H9 (cell line): ENCODE measurements around the gene SETD1A. TPM values are rescaled to one million over a fixed set of nuclear protein-coding genes. Genes with fewer than 3 reads are reported as not detected.

Experiments used
- DNase-seq: peaks from one replicate; pipeline ENCODE4 v3.0.0-alpha.2; 2017
- H2AFZ ChIP-seq: one replicate; pipeline ENCODE4 v1.6.1; 2013; ENCODE audit warnings: mild to moderate bottlenecking, low read length, control low read depth, moderate library complexity
- H2AK5ac ChIP-seq: 2 replicates; pipeline ENCODE4 v1.6.1; 2013; ENCODE audit warnings: low read length, control low read depth, mixed read lengths; ENCODE audit not compliant: insufficient read length
- H2BK120ac ChIP-seq: one replicate; pipeline ENCODE4 v1.6.1; 2013; ENCODE audit warnings: low read depth, mild to moderate bottlenecking, low read length, control low read depth, inconsistent platforms; ENCODE audit not compliant: poor library complexity, severe bottlenecking
- H2BK12ac ChIP-seq: 2 replicates; pipeline ENCODE4 v1.6.1; 2013; ENCODE audit warnings: low read length, control low read depth, mixed read lengths, low read depth; ENCODE audit not compliant: insufficient read length
- H2BK15ac ChIP-seq: 2 replicates; pipeline ENCODE4 v1.6.1; 2013; ENCODE audit warnings: low read depth, low read length, control low read depth
- H2BK20ac ChIP-seq: one replicate; pipeline ENCODE4 v1.6.1; 2013; ENCODE audit warnings: low read depth, mild to moderate bottlenecking, low read length, control low read depth, inconsistent platforms; ENCODE audit not compliant: poor library complexity, severe bottlenecking
- H2BK5ac ChIP-seq: 2 replicates; pipeline ENCODE4 v1.6.1; 2013; ENCODE audit warnings: low read length, control low read depth, mixed read lengths; ENCODE audit not compliant: insufficient read length
- H3K14ac ChIP-seq: 2 replicates; pipeline ENCODE4 v1.6.1; 2013; ENCODE audit warnings: low read length, control low read depth; ENCODE audit not compliant: insufficient read depth
- H3K18ac ChIP-seq: 2 replicates; pipeline ENCODE4 v1.6.1; 2013; ENCODE audit warnings: low read depth, mild to moderate bottlenecking, mixed read lengths, low read length, control low read depth; ENCODE audit not compliant: insufficient read length
- H3K23ac ChIP-seq: 2 replicates; pipeline ENCODE4 v1.6.1; 2013; ENCODE audit warnings: low read length, control low read depth, mixed read lengths, low read depth; ENCODE audit not compliant: insufficient read length
- H3K23me2 ChIP-seq: 2 replicates; pipeline ENCODE4 v1.6.1; 2013; ENCODE audit warnings: low read depth, mild to moderate bottlenecking, mixed read lengths, low read length, control low read depth; ENCODE audit not compliant: insufficient read length, poor library complexity, severe bottlenecking
- H3K27ac ChIP-seq: 2 replicates; pipeline ENCODE4 v1.5.1; 2013; ENCODE audit warnings: low read length, control low read depth, mixed read lengths, low read depth; ENCODE audit not compliant: insufficient read length
- H3K27me3 ChIP-seq: 2 replicates; pipeline ENCODE4 v1.6.1; 2013; ENCODE audit warnings: low read length, control low read depth, inconsistent platforms; ENCODE audit not compliant: insufficient read depth
- H3K4ac ChIP-seq: 2 replicates; pipeline ENCODE4 v1.6.1; 2013; ENCODE audit warnings: low read depth, mild to moderate bottlenecking, control low read depth, inconsistent platforms, low read length, moderate library complexity
- H3K4me1 ChIP-seq: 2 replicates; pipeline ENCODE4 v1.6.1; 2013; ENCODE audit warnings: low read length, control low read depth, inconsistent platforms; ENCODE audit not compliant: insufficient read depth
- H3K4me2 ChIP-seq: 2 replicates; pipeline ENCODE4 v1.6.1; 2013; ENCODE audit warnings: low read length, control low read depth, mixed read lengths; ENCODE audit not compliant: insufficient read length, insufficient read depth
- H3K56ac ChIP-seq: 2 replicates; pipeline ENCODE4 v1.6.1; 2013; ENCODE audit warnings: low read depth, mild to moderate bottlenecking, mixed read lengths, low read length, control low read depth; ENCODE audit not compliant: insufficient read length
- H3K79me1 ChIP-seq: 2 replicates; pipeline ENCODE4 v1.6.1; 2013; ENCODE audit warnings: low read depth, mild to moderate bottlenecking, moderate library complexity, low read length, control low read depth, inconsistent platforms; ENCODE audit not compliant: insufficient read depth, poor library complexity, severe bottlenecking
- H3K79me2 ChIP-seq: 2 replicates; pipeline ENCODE4 v1.6.1; 2013; ENCODE audit warnings: low read length, control low read depth, inconsistent platforms; ENCODE audit not compliant: insufficient read depth
- H3K9ac ChIP-seq: 2 replicates; pipeline ENCODE4 v1.6.1; 2013; ENCODE audit warnings: low read length, control low read depth, mixed read lengths; ENCODE audit not compliant: insufficient read length; ENCODE audit errors: extremely low read depth
- H3K9me3 ChIP-seq: one replicate; pipeline ENCODE4 v1.6.1; 2013; ENCODE audit warnings: low read depth, low read length, inconsistent platforms; ENCODE audit not compliant: control insufficient read depth
- H3T11ph ChIP-seq: one replicate; pipeline ENCODE4 v1.6.1; 2013; ENCODE audit warnings: mild to moderate bottlenecking, low read length, control low read depth, inconsistent platforms
- H4K20me1 ChIP-seq: one replicate; pipeline ENCODE4 v1.6.1; 2013; ENCODE audit not compliant: control insufficient read depth, insufficient read length, insufficient read depth
- H4K5ac ChIP-seq: 2 replicates; pipeline ENCODE4 v1.6.1; 2013; ENCODE audit warnings: low read depth, mild to moderate bottlenecking, mixed read lengths, low read length, control low read depth; ENCODE audit not compliant: insufficient read length
- H4K8ac ChIP-seq: replicated peaks from 2 replicates; pipeline ENCODE4 v1.6.1; 2013; ENCODE audit warnings: low read length, control low read depth, mixed read lengths, low read depth; ENCODE audit not compliant: insufficient read length
- H4K91ac ChIP-seq: 2 replicates; pipeline ENCODE4 v1.6.1; 2013; ENCODE audit warnings: low read depth, mild to moderate bottlenecking, moderate library complexity, mixed read lengths, low read length, control low read depth; ENCODE audit not compliant: insufficient read length
- H3K27ac Mint-ChIP-seq, 3 experiments: 2 replicates in 2 of 3; 3 replicates in 1 of 3; pipeline ENCODE4 v1.8.0; 2020 to 2021; ENCODE audit warnings: mixed read lengths in 3 of 3, mild to moderate bottlenecking in 1 of 3, moderate library complexity in 1 of 3
- H3K27me3 Mint-ChIP-seq: 2 replicates; pipeline ENCODE4 v1.8.0; 2021; ENCODE audit warnings: low read depth, mild to moderate bottlenecking, moderate library complexity, mixed read lengths
- H3K36me3 Mint-ChIP-seq, 3 experiments: 2 replicates in 2 of 3; 3 replicates in 1 of 3; pipeline ENCODE4 v1.8.0; 2020 to 2021; ENCODE audit warnings: low read depth in 3 of 3, mixed read lengths in 3 of 3; ENCODE audit not compliant: insufficient read depth in 1 of 3
- H3K4me1 Mint-ChIP-seq, 2 experiments: 2 replicates each; pipeline ENCODE4 v1.8.0; 2020; ENCODE audit warnings: mixed read lengths in 2 of 2
- H3K4me3 Mint-ChIP-seq, 2 experiments: 2 replicates in 1 of 2; 3 replicates in 1 of 2; pipeline ENCODE4 v1.8.0; 2020 to 2021; ENCODE audit warnings: mild to moderate bottlenecking in 2 of 2, mixed read lengths in 2 of 2, moderate library complexity in 1 of 2
- H3K9me3 Mint-ChIP-seq, 2 experiments: 2 replicates in 1 of 2; 3 replicates in 1 of 2; pipeline ENCODE4 v1.8.0; 2020; ENCODE audit warnings: mild to moderate bottlenecking in 2 of 2, mixed read lengths in 2 of 2, moderate library complexity in 1 of 2
- WGBS: extraction: QIAGEN DNeasy Blood & Tissue Kit; methylation state at CpG from one replicate; pipeline ENCODE4 v1.1.7; 2013; ENCODE audit warnings: missing lambda C conversion rate, low lambda C conversion rate, mixed read lengths; ENCODE audit not compliant: insufficient read length; ENCODE audit errors: extremely low coverage; 5-methylcytosine and 5-hydroxymethylcytosine counted together
- total RNA-seq: library from RNA; stranded (reverse); gene quantifications from 2 replicates; pipeline ENCODE4 v1.2.1, GENCODE V29; 2021
- TF ChIP-seq, protein P1 (sequence below): fragments of 200-600 bp; sonication (generic); conservative IDR thresholded peaks from 3 replicates; pipeline ENCODE4 v1.8.0; 2021; ENCODE audit warnings: antibody characterized with exemption, mild to moderate bottlenecking

SETD1A gene
- total RNA-seq, 1 experiment from 2014 or later: 36.9 TPM

DNA sequence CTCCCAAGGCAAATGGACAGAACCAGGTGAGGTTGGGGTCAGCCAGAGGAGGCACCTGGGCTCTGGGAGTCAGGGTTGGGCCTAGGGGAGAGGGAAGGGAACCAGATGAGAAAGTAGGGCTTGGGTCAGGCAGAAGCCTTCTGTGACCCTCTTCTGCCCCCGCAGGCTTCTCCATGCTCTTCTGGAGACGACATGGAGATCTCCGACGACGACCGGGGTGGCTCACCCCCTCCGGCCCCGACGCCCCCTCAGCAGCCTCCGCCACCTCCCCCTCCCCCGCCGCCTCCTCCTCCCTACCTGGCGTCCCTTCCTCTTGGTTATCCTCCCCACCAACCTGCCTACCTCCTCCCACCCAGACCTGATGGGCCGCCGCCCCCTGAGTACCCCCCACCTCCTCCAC, 7.9 kb downstream of the SETD1A start:
- Histone ChIP-seq H3K79me1 (no peaks in the 10 kb centered on the region), H2BK15ac (no peak overlapping the region), H3K27me3 (no peaks in the 10 kb centered on the region), H3K79me2 (no peaks in the 10 kb centered on the region), H2BK20ac (no peak overlapping the region), H4K91ac (no peak overlapping the region), H3K56ac (no peak overlapping the region), H3K4me1 (no peaks in the 10 kb centered on the region), H3T11ph (no peak overlapping the region), H2BK5ac (no peak overlapping the region), H3K23me2 (no peaks in the 10 kb centered on the region), H4K5ac (no peak overlapping the region), H2BK120ac (no peak overlapping the region), H2AK5ac (no peak overlapping the region), H3K23ac (no peak overlapping the region), H2BK12ac (no peak overlapping the region), H3K27ac (no peak overlapping the region), H3K4me2 (no peak overlapping the region), H3K18ac (no peak overlapping the region), H2AFZ (no peak overlapping the region), H4K20me1 (no peaks in the 10 kb centered on the region), H3K9ac (no peak overlapping the region), H3K9me3 (no peaks in the 10 kb centered on the region), H4K8ac (no peak overlapping the region), H3K14ac (no peak overlapping the region), H3K4ac (no peak overlapping the region)
- DNase-seq: no peak
- Mint-ChIP-seq H3K9me3 (no peaks in the 10 kb centered on the region), H3K4me1 (no peaks in the 10 kb centered on the region; a peak in 1 of 4 replicates), H3K4me3 (no peak overlapping the region), H3K36me3 (peaks cover 52 to 86% (median 83%) of the 10 kb centered on the region in 3 experiments), H3K27me3 (no peaks in the 10 kb centered on the region), H3K27ac (no peak overlapping the region)
- TF ChIP-seq, protein P1, sequence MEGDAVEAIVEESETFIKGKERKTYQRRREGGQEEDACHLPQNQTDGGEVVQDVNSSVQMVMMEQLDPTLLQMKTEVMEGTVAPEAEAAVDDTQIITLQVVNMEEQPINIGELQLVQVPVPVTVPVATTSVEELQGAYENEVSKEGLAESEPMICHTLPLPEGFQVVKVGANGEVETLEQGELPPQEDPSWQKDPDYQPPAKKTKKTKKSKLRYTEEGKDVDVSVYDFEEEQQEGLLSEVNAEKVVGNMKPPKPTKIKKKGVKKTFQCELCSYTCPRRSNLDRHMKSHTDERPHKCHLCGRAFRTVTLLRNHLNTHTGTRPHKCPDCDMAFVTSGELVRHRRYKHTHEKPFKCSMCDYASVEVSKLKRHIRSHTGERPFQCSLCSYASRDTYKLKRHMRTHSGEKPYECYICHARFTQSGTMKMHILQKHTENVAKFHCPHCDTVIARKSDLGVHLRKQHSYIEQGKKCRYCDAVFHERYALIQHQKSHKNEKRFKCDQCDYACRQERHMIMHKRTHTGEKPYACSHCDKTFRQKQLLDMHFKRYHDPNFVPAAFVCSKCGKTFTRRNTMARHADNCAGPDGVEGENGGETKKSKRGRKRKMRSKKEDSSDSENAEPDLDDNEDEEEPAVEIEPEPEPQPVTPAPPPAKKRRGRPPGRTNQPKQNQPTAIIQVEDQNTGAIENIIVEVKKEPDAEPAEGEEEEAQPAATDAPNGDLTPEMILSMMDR: no peak
- WGBS: no CpG with 5 or more reads among the region's 15 CpGs
